Stimulated activated CD8-positive, alpha-beta memory T cell treated with anti-CD3 and anti-CD28 coated beads, Interleukin-4, amount 100 ng/mL, for 4 hours (primary cell): ENCODE data around the gene MDN1.
"Not testable (repeated sequence)": the region's sequence is repeated elsewhere in the genome, so short reads cannot be mapped to it uniquely, and the experiment has no call there.

ENCODE experiments used
- DNase-seq, 2 donors: peaks; one replicate each; pipeline ENCODE4 v3.0.0-alpha.2; 2020; ENCODE audit warnings: low read depth in 2 of 2, low spot score in 1 of 2

The MDN1 gene

GRCh38 chr6:89776583-89777233 lies 42.9 kb downstream of the MDN1 start:
- DNase-seq: no peak

DNA sequence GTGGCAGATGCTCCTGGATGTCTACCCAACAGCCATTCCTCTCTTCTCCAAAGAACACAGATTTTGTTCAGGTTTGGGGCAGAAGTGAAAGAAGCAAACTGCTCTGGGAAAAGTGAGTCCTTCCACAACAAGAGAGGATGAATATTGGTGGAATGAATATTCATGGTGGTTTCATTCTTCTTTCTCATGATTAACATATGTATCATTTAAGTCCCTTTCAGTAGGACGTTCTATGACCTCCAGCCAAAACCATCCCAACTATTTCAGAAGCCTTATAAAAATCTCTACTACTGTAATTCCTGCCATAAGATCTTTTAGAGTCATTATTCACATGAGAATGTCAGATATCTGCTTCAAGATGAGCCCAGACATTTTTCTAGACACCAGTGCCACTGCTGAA lies 44.4 kb downstream of the MDN1 start:
- no peak for DNase-seq

- DNase-seq: no peak
Measured at GRCh38 chr6:89769572-89769971, 50.0 kb downstream of the MDN1 start.

DNA sequence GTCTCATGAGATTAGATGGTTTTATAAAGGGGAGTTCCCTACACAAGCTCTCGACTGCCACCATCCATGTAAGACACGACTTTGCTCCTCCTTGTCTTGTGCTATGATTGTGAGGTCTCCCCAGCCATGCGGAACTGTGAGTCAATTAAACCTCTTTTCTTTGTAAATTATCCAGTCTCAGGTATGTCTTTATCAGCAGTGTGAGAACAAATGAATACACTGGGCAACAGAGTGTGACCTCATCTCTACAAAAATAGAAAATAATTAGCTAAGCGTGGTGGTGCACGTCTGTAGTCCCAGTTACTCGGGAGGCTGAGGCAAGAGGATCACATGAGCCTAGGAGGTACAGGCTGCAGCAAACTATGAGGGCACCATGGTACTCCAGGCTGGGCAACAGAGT lies 51.3 kb downstream of the MDN1 start:
- DNase-seq: no peak

DNA sequence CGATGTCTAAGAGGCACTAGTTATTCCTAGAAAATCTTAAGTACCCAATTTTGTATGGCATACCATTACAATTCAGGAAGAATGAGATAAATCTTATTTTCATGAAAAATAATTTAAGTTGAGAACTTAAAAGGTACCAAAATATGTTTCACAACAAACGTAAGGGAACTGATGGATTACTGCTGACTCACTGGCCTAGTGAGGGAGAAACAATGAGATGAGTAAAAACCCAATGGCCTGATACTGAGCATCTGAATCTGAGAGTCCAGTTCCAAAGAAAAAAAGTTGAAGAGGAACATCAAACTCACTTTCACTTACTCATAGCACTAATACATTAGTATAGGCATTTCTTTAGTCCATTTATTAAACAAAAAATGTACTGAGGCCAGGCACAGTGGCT lies 56.0 kb downstream of the MDN1 start:
- no peak for DNase-seq

DNA sequence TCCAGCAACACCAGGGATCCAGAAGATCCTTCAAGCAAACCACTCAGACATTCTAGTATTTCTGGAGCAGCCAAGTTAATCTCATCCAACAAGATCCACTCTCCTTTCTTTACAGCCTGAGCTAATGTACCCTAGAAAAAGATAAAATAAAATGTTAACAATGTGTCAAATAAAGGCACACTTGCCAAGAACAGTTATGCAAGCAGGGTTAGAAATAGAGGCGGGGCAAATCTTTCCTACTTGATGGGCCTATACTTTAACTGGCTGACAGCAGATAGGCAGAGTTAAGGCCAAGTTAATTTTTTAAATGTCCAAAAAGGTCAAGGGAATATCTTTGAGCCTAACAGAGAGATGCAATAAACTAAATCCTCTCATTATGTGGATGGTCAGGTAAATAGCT lies 60.8 kb downstream of the MDN1 start:
- DNase-seq: no peak

DNA sequence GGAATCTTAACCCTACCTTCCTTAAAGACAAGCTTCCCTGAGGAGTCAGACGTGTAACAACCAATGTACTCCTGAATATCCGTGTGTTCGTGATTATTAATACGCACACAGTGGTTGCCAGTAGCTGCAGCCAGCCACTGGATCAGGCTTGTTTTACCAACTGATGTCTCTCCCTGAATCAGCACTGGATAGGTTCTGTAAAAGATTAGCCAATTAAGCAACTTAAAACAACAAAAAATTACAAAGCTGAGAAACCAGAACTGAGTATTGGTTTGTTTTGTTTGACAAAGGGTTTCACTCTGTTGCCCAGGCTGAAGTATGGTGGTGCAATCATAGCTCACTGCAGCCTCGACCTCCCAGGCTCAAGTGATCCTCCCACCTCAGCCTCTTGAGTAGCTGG lies 69.3 kb downstream of the MDN1 start:
- DNase-seq: no peak

GRCh38 chr6:89749918-89750317 lies 69.7 kb downstream of the MDN1 start:
- no peak for DNase-seq

GRCh38 chr6:89745716-89746115 lies 73.9 kb downstream of the MDN1 start:
- DNase-seq: no peak

DNA sequence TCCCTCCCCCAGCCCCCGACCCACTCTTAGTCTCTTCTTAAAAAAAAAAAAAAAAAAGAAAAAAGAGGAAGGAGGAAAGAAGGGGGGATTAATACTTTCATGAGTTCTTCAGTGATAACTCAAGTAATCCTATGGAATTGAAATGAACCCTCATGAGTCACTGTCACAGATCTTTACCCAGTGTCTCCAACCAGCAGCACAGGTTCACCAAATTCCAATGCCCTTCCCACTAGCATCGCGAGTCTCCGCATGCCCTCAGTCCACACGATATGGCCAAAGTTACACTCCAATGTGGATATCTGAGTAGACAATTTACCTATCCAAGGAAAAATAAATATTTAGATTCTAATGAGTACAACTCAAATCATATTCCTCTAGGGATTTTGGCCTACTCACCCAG lies 74.5 kb downstream of the MDN1 start:
- DNase-seq: no peak

DNA sequence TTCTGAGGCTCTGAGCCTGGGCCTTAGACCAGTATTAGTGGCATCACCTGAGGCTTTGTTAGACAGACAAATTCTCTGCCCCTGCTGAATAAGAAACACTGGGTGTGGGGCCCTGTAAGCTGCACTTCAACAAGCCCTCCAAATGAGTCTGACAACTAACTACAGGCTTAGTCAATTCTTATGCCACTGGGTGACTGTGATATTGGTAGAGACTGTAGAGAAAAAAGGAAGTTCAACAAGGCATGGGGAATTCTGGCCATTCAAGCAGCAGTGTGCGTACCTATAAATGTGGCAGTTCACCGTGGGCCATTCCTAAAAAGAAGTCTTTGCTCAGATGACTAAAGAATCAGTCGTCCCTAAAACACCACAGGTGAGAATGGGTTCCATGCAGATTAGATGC lies 82.7 kb downstream of the MDN1 start:
- no peak for DNase-seq

GRCh38 chr6:89734526-89734925 lies 85.1 kb downstream of the MDN1 start:
- DNase-seq: no peak

DNA sequence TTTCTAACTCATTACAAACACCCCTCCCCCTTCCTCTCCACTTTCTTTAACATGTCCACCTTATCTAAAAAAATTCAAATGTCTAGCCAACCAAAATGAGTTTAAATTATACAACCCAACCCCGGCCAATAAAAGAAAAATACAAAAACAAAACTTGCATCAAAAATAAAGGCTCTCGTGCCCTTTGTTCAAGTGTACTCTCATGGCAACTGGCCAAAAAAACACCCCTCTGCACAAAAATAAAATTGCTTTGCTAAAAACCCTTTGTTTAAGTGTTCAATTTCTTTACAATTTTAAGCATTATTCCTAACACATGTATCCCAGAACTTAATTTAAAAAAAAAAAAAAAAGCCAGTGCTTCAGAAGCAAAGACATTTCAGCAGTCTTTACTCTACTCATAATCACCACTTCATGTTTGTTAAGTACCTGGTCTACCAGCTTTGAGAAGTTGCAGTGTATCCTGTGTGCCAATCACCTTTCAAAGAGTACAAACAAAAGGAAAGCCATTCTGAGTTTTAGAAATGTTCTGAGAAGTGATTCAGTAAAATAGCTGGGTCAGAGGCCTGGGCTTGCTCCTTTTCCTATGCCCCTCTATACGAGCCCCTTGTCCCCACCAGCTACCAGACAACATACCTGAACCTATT lies 87.5 kb downstream of the MDN1 start:
- DNase-seq: no peak

DNA sequence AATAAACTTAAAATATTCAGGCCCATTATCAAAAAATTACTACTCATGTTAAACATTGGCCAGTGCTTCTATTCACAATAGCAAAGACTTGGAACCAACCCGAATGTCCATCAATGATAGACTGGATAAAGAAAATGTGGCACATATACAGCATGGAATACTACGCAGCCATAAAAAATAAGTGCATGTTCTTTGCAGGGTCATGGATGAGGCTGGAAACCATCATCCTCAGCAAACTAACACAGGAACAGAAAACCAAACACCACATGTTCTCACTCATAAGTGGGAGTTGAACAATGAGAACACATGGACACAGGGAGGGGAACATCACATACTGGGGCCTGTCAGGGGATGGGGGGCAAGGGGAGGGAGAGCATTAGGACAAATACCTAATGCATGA lies 88.3 kb downstream of the MDN1 start:
- not testable (repeated sequence) for DNase-seq

DNA sequence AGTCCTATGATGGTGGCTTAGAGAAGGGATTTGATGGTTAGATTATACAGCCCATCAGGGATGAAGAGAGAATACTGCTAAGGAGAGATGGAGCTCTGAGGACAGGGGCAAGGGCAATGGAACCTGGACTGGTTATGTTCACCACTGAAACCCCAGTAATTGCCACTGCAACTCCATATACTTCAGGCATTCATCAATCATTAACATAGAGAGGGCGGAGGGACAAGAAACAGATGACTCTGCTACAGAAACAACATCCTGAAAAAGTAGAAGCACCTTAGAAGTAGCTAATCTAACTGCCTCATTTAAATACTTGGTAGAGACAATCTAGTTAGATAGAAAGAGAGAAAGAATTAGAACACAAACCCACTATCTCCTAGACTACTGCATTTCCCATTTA lies 89.8 kb downstream of the MDN1 start:
- no peak for DNase-seq

- DNase-seq: no peak
Measured at GRCh38 chr6:89727501-89727900, 92.1 kb downstream of the MDN1 start.

GRCh38 chr6:89724981-89725380 lies 94.6 kb downstream of the MDN1 start:
- DNase-seq: no peak

GRCh38 chr6:89723046-89723445 lies 96.5 kb downstream of the MDN1 start:
- no peak for DNase-seq

DNA sequence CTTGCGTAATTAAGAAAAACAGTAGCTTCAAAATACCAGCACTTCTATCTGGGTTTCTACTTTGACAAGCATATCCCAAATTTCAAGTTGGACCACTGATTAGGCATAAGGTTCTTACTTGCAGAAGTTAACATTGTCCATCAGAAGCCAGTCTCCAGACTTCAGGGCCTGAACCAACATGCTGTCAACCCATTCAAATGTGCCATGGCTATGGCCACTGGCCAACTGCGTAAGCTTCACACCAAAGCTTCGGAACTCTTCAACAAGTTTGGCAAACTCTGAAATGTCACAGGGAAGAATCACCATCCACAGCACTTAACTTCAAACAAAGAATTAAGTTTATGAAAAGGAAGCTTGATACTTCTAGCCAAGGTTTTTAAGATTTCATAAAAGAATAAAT lies 103.1 kb downstream of the MDN1 start:
- no peak for DNase-seq

DNA sequence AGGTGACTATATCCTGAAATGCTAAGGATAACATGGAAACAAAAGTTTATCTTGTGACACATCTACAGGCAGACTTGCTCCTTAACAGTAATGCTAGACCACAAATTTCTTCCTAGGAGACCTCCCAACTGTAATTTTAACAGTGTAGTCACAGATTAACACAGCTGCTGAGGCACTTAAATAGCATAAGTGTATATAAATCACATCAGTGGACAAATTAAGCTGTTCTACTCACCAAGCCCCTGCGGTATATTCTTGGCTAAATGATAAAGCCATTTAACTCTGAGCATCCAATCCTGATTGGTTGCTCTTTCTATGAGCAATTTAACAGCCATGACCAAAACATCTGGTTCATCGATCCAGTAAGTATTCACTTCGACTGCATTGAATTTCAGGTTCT lies 107.8 kb downstream of the MDN1 start:
- DNase-seq: no peak

DNA sequence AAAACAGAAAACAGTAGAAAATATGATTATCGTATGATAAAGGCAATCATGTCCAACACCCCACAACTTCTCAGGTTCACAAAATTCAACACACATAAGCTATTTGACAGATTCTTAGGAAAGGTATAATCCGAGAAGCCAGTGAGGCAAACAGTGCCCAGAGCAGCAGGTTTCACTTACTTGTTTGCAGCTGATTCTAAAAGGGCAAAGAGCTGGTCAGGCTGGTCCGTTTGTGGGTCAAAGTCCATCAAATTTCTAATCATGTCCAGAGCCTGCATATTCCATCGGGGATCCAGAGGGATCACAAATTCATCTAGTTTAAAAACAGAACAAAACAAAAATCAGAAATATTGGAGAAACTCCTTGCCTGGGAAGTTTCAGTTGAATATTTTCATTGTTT lies 111.3 kb downstream of the MDN1 start:
- no peak for DNase-seq

DNA sequence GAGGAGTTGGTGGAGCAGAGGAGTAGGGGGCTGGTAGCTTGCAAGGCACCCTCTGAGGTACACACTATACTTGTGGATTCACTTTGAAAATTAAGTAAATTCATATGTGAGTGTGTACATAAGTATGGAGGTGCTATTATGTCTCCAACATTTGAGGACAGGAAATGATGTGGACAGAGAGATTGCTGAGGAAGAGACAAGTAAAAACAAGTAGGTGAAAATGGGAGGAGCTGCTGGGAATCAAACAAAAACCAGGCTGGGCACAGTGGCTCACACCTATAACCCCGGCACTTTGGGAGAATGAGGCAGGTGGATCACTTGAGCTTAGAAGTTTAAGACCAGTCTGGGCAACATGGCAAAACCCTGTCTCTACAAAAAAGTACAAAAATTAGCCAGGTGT lies 111.8 kb downstream of the MDN1 start:
- DNase-seq: no peak

DNA sequence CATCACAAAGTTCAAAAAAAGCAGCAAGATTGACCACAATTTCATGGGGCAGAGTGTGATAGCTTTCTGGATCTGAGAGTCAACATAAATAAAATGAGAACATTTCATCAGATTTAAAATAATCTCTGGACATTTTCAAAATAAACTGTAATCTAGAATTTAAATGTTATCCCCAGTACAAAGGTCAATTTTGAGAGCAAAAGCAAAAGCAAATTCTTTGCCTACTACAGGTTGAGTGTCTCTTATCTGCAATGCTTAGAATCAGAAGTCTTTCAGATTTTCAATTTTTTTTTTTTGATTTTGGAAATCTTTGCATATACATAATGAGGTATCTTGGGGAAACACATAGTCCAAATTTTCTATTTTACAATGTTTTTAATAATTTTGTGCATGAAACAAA lies 113.5 kb downstream of the MDN1 start:
- DNase-seq: no peak
